Activated naive CD8-positive, alpha-beta T cell treated with anti-CD3 and anti-CD28 coated beads, Interleukin-2, amount 50 U/mL, for 24 hours (primary cell): ENCODE measurements around the gene WSB2.

Experiments
- ATAC-seq: fragments of 150-1000 bp; cut with Tn5 transposase; one replicate; pipeline ENCODE4 v1.10.0; 2021
- DNase-seq: peaks from one replicate; pipeline ENCODE4 v3.0.0; 2021
- H3K27ac Mint-ChIP-seq: one replicate; pipeline ENCODE4 v1.8.0; 2021; ENCODE audit warnings: mild to moderate bottlenecking, mixed read lengths
- H3K27me3 Mint-ChIP-seq: one replicate; pipeline ENCODE4 v1.8.0; 2021; ENCODE audit warnings: mixed read lengths
- H3K36me3 Mint-ChIP-seq: one replicate; pipeline ENCODE4 v1.8.0; 2021; ENCODE audit warnings: low read depth, mixed read lengths
- H3K4me1 Mint-ChIP-seq: one replicate; pipeline ENCODE4 v1.8.0; 2021; ENCODE audit warnings: mixed read lengths
- H3K4me3 Mint-ChIP-seq: one replicate; pipeline ENCODE4 v1.8.0; 2021; ENCODE audit warnings: mild to moderate bottlenecking, moderate library complexity, mixed read lengths
- H3K9me3 Mint-ChIP-seq: one replicate; pipeline ENCODE4 v1.8.0; 2021; ENCODE audit warnings: mixed read lengths

Gene WSB2

GRCh38 chr12:118055144-118055557 is 5.8 kb downstream of the WSB2 start:
- DNase-seq, result peak; percentile 78
- Mint-ChIP-seq H3K27ac (no peak overlapping the region), H3K27me3 (no peaks in the 10 kb centered on the region)

GRCh38 chr12:118053071-118053985 is 7.7 kb downstream of the WSB2 start:
- peak overlapping the region; percentile 88 for H3K27ac Mint-ChIP-seq
- H3K4me1 Mint-ChIP-seq, result peaks cover 48% of the 10 kb centered on the region
- no peaks in the 10 kb centered on the region for H3K9me3 Mint-ChIP-seq
- no peak for ATAC-seq
- no peak overlapping the region for H3K4me3 Mint-ChIP-seq
- H3K36me3 Mint-ChIP-seq, result peaks cover 32% of the 10 kb centered on the region
- no peak for DNase-seq
- no peaks in the 10 kb centered on the region for H3K27me3 Mint-ChIP-seq

More at GRCh38 chr12:118055144-118055557, 5.8 kb downstream of the WSB2 start:
- ATAC-seq, result peak; percentile 74
- Mint-ChIP-seq H3K9me3 (no peaks in the 10 kb centered on the region), H3K36me3 (peaks cover 28% of the 10 kb centered on the region), H3K4me1 (peaks cover 57% of the 10 kb centered on the region), H3K4me3 (no peak overlapping the region)

GRCh38 chr12:118052324-118053070 is 8.5 kb downstream of the WSB2 start:
- Mint-ChIP-seq H3K4me1 (peaks cover 48% of the 10 kb centered on the region), H3K36me3 (peaks cover 32% of the 10 kb centered on the region), H3K4me3 (no peak overlapping the region), H3K27ac (peak overlapping the region; percentile 88), H3K9me3 (no peaks in the 10 kb centered on the region), H3K27me3 (no peaks in the 10 kb centered on the region)
- peak; percentile 83 for ATAC-seq
- DNase-seq, result peak; percentile 41

GRCh38 chr12:118050972-118051910 is 9.7 kb downstream of the WSB2 start:
- Mint-ChIP-seq H3K36me3 (peaks cover 35% of the 10 kb centered on the region), H3K4me1 (peaks cover 54% of the 10 kb centered on the region), H3K27ac (peak overlapping the region; percentile 88), H3K27me3 (no peaks in the 10 kb centered on the region), H3K9me3 (no peaks in the 10 kb centered on the region), H3K4me3 (no peak overlapping the region)
- DNase-seq (no peak), ATAC-seq (no peak)

GRCh38 chr12:118046430-118046829 is 14.5 kb downstream of the WSB2 start:
- H3K4me1 Mint-ChIP-seq, result peaks cover 62% of the 10 kb centered on the region
- H3K36me3 Mint-ChIP-seq, result peaks cover 64% of the 10 kb centered on the region
- no peaks in the 10 kb centered on the region for H3K9me3 Mint-ChIP-seq
- no peak overlapping the region for H3K4me3 Mint-ChIP-seq
- no peaks in the 10 kb centered on the region for H3K27me3 Mint-ChIP-seq
- peak overlapping the region; percentile 99 for H3K27ac Mint-ChIP-seq
- ATAC-seq (no peak), DNase-seq (no peak)

GRCh38 chr12:118044577-118044976 is 16.4 kb downstream of the WSB2 start:
- Mint-ChIP-seq H3K4me3 (peak overlapping the region; percentile 52), H3K27me3 (no peaks in the 10 kb centered on the region), H3K36me3 (peaks cover 60% of the 10 kb centered on the region), H3K27ac (peak overlapping the region; percentile 99), H3K9me3 (no peaks in the 10 kb centered on the region), H3K4me1 (peaks cover 58% of the 10 kb centered on the region)
- no peak for ATAC-seq
- no peak for DNase-seq

- Mint-ChIP-seq H3K4me3 (peak overlapping the region; percentile 52), H3K9me3 (no peaks in the 10 kb centered on the region), H3K36me3 (peaks cover 59% of the 10 kb centered on the region), H3K4me1 (peaks cover 55% of the 10 kb centered on the region), H3K27me3 (no peaks in the 10 kb centered on the region), H3K27ac (peak overlapping the region; percentile 99)
- DNase-seq (no peak), ATAC-seq (peak; percentile 73)
Observed at GRCh38 chr12:118044075-118044474, 16.9 kb downstream of the WSB2 start.

- no peak overlapping the region for H3K4me3 Mint-ChIP-seq
- H3K4me1 Mint-ChIP-seq, result peaks cover 64% of the 10 kb centered on the region
- H3K27me3 Mint-ChIP-seq, result no peaks in the 10 kb centered on the region
- no peak for ATAC-seq
- H3K27ac Mint-ChIP-seq, result peak overlapping the region; percentile 77
- H3K9me3 Mint-ChIP-seq, result no peaks in the 10 kb centered on the region
- DNase-seq, result no peak
- H3K36me3 Mint-ChIP-seq, result peaks cover 65% of the 10 kb centered on the region
Observed at GRCh38 chr12:118042091-118042490, 18.9 kb downstream of the WSB2 start.

- Mint-ChIP-seq H3K36me3 (peaks cover 77% of the 10 kb centered on the region), H3K9me3 (no peaks in the 10 kb centered on the region), H3K4me1 (peaks cover 63% of the 10 kb centered on the region), H3K27me3 (no peaks in the 10 kb centered on the region), H3K27ac (peak overlapping the region; percentile 80), H3K4me3 (no peak overlapping the region)
- ATAC-seq (no peak), DNase-seq (no peak)
Observed at GRCh38 chr12:118038137-118038536, 22.8 kb downstream of the WSB2 start.

- H3K9me3 Mint-ChIP-seq, result no peaks in the 10 kb centered on the region
- no peak overlapping the region for H3K4me3 Mint-ChIP-seq
- peaks cover 63% of the 10 kb centered on the region for H3K4me1 Mint-ChIP-seq
- peaks cover 74% of the 10 kb centered on the region for H3K36me3 Mint-ChIP-seq
- no peaks in the 10 kb centered on the region for H3K27me3 Mint-ChIP-seq
- peak overlapping the region; percentile 96 for H3K27ac Mint-ChIP-seq
- no peak for ATAC-seq
- DNase-seq, result no peak
Observed at GRCh38 chr12:118036672-118037411, 24.1 kb downstream of the WSB2 start.

GRCh38 chr12:118035190-118036041 is 25.6 kb downstream of the WSB2 start:
- Mint-ChIP-seq H3K27ac (peak overlapping the region; percentile 96), H3K36me3 (peaks cover 74% of the 10 kb centered on the region), H3K9me3 (no peaks in the 10 kb centered on the region), H3K4me3 (peak overlapping the region; percentile 40), H3K4me1 (peaks cover 61% of the 10 kb centered on the region), H3K27me3 (no peaks in the 10 kb centered on the region)
- ATAC-seq, result peak; percentile 88
- DNase-seq, result peak; percentile 17

GRCh38 chr12:118034429-118035189 is 26.4 kb downstream of the WSB2 start:
- ATAC-seq, result peak; percentile 17
- peaks cover 78% of the 10 kb centered on the region for H3K36me3 Mint-ChIP-seq
- peaks cover 67% of the 10 kb centered on the region for H3K4me1 Mint-ChIP-seq
- no peaks in the 10 kb centered on the region for H3K9me3 Mint-ChIP-seq
- H3K27me3 Mint-ChIP-seq, result no peaks in the 10 kb centered on the region
- no peak for DNase-seq
- peak overlapping the region; percentile 96 for H3K27ac Mint-ChIP-seq
- peak overlapping the region; percentile 40 for H3K4me3 Mint-ChIP-seq
